NCI-H1436 treated with DMSO at 0.1 percent for 48 hours (cell line): ENCODE data around the gene SYCE3.

ENCODE experiments used
- DNase-seq: peaks from one replicate; lab custom pipeline; 2025; lab: John Stamatoyannopoulos, UW

SYCE3 gene

GRCh38 chr22:50600538-50600937 is 37.8 kb upstream of the SYCE3 start, which contains the start of gene MAPK8IP2:
MAPK8IP2 (plus strand) TSS chr22:50600793; CDS start chr22:50600819, 26 bp downstream.
- DNase-seq: no peak

GRCh38 chr22:50599816-50600455 is 37.2 kb upstream of the SYCE3 start:
- DNase-seq: no peak

- no peak for DNase-seq
These were observed 34.4 kb upstream of the SYCE3 start for GRCh38 chr22:50597097-50597496.

GRCh38 chr22:50595189-50595588 is 32.5 kb upstream of the SYCE3 start:
- no peak for DNase-seq

DNA sequence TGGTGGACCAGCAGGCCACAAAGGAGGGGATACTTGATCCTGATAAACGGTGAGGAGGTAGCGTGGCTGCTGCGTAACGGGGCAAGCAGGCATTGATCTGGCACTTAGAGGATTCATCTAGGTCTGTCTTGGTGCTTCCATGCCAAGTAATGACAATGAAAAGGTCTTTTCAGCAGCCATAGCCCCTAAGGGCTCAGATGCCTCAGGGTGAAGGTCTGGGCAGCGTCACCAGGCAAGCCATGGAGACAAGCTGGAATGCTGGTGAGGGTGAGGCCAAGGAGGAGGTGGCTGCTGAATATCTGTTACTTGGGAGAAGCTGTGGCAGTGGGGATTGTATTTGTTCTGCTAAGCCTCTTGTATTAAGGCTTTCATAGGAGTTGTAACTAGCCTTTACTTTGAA is 24.7 kb upstream of the SYCE3 start:
- no peak for DNase-seq

DNA sequence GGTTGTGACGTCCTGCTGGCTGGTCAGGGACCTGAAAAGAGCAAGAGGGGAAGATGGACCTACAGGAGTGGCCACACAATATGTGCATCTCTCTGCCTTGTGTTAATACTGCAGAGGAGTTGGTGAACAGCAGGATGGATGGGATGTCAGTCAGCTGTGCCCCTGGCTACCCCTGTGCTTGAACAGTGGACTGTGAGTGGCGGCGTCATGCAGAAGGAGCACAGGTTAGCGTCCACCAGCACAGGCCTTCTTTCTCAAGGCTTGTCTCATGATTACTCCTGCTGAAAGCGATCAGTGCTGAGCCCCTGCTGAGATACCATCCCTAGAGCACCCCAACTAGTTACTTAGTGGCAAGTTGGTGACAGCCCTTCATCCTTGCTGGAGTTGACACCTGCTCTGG is 23.7 kb upstream of the SYCE3 start:
- DNase-seq: no peak

DNA sequence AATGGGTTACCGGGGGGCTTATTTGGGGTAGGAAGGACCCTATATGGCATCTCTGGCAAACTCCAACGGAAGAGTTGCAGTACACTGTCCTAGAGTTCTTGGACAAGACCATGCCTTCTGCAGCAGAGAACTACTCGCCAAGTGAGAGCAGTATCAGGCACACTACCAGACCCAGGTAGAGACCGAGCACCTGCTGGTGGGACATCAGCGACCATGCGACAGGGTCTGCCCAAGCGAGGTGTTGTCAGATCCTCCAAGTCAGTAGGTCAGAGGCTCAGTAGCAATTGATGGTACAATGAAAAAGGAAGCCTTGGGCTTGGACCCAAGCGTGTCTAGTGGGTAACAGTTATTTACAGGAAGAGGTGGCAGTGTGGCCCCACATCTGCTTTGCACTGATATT is 23.1 kb upstream of the SYCE3 start:
- DNase-seq: no peak

- no peak for DNase-seq
These were observed 22.5 kb upstream of the SYCE3 start for GRCh38 chr22:50585238-50585637.

DNA sequence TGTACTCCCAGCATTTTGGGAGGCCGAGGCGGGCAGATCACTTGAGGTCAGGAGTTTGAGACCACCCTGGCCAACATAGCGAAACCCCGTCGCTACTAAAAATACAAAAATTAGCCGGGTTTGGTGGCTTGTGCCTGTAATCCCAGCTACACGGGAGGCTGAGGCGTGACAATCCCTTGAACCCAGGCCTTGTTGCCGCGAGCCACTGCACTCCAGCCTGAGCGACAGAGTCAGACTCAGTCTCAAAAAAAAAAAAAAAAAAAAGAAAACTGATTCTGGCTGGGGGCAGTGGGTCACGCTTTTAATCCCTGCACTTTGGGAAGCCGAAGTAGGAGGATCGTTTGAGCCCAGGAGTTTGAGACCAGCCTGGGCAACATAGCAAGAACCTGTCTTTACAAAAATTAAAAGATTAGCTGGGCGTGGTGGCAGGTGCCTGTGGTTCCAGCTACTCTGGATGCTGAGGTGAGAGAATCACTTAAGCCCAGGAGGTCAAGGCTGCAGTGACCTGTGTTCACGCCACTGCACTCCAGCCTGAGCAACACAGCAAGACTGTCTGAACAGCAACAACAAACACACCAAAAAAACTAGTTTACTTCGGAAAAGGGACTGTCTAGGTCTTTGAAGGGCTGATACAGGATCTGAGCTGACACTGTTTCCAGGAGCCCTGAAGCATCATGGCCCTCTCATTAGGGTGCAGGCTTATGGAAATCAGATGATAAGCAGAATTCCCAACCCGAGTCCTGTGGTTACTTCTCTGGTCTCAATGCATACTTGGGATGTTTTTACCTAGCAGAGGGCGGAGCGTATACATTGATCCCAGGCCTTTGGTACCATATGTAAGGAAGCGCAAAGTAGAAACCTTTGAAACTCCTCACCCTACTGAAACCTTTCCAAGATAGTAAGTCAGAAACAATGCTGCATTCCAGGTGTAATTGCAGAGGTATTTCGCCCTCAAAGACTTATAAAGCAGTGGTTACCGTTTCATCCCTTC is 21.7 kb upstream of the SYCE3 start:
- no peak for DNase-seq

DNA sequence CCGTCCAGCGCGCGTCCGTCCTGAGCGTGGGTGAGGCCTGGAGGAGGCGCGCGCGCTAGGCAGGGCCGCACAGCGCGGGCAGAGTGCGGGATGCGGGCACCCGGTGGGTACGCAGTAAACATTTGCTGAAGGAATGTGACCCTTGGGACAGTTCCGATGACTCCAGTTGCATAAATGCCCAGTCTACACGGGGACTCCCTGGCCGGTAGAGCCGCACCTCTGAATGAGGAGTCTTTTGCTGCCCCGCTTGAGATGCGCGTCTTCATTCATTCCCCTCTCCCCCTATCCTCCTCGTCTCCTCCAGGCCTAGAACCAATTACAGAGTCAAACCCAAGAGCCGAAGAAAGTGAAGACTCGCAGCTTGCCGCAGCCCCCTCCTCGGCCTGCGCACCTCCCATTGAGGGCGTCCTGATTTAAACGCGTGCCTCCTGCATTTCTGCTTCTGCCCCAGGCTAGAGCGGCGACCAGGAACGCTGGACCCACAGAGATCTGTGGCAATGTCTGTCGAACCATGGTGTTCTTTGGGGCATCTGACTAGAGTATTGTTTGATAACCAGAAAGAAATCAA is 20.7 kb upstream of the SYCE3 start:
- DNase-seq: no peak

DNA sequence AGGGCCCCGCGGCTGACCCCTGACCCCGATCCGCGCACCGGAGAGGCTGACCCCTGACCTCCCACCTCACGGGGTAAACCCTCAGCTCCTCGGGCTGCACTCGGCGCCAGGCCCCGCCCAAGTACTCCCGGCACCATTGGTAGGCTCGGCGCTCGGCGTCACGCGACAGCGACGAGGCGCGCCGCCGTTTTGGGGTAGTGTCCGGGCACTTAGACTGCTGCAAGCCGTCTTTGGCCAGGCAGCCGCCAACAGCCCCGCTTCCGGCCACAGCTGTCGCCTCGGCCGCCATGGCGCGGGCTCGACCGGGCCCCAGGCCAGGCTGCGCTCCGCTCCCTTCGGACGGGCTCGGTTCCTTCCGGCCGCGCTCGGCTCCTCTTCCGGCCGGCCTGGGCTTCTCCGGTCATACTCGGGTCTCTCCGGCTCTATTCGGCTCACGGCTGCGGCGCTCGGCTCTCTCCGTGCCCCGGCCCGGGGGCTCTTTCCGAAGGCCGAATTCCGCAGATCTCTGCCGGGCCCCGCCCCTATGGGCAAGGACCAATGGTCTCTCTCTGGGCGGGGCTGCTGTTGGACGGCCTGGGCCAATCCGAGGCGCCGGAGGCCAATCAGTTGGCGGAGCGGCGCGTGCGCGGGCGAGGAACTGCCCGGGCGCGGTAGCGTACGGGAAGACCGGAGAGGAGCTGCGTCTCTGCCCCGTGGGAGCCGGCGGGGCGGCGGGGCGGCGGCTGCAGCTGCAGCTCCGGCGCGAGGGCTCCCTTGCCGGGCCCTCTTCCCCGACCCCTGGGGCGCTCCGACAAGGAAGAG is 20.0 kb upstream of the SYCE3 start, which contains the start of gene CHKB:
TSS of gene CHKB (minus strand) at position 357 of the 801 bp plus-strand sequence. CDS start at position 289, 68 bp downstream.
- peak; percentile 93 for DNase-seq

GRCh38 chr22:50581950-50582492 is 19.3 kb upstream of the SYCE3 start:
- no peak for DNase-seq

- DNase-seq: no peak
These were observed 18.6 kb upstream of the SYCE3 start for GRCh38 chr22:50581031-50581949.

DNA sequence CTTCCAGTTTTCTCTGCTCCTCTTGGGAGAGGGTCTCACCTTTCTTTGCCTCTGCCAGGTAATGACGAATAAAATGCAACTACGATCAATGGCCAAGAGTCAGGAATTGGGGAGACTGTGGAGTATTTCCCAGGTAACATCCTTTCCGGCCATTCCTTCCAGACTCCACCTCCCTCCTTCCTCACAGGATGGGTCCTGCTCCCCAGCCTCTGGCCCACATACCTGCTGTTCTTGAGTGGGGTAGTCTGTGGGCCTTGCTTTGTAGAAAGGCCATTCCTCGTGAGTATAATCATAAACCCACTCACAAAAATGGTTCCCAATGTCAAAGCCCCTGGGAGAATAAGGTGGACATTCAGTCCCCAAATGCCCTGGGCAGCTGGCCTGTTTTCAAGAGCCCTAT is 17.0 kb upstream of the SYCE3 start:
- no peak for DNase-seq

DNA sequence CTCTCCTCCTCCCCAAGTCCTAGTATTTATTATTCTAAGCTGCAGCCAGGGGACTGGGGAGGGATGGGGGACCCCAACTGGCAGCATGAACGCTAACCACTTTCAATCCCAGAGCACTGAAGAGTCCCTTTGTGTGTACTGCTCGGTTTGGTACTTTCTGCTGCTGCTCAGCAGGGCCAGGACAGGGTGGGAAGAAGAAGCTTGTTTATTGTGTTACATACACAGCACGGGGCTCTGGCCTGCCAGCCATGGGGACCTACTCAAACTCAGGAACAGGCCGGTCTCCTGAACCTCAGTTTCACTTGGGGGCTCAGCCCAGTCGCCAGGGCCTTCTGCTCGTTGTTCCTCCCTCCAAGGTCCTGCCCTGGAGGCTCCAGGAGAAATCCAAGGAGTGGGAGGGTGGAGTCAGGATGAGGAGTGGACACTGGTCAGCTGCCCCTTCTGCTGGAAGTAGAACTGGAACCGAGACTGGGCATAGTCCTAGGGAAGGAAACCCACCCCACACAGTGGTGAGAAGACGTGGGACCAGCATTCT is 16.1 kb upstream of the SYCE3 start:
- DNase-seq: no peak

DNA sequence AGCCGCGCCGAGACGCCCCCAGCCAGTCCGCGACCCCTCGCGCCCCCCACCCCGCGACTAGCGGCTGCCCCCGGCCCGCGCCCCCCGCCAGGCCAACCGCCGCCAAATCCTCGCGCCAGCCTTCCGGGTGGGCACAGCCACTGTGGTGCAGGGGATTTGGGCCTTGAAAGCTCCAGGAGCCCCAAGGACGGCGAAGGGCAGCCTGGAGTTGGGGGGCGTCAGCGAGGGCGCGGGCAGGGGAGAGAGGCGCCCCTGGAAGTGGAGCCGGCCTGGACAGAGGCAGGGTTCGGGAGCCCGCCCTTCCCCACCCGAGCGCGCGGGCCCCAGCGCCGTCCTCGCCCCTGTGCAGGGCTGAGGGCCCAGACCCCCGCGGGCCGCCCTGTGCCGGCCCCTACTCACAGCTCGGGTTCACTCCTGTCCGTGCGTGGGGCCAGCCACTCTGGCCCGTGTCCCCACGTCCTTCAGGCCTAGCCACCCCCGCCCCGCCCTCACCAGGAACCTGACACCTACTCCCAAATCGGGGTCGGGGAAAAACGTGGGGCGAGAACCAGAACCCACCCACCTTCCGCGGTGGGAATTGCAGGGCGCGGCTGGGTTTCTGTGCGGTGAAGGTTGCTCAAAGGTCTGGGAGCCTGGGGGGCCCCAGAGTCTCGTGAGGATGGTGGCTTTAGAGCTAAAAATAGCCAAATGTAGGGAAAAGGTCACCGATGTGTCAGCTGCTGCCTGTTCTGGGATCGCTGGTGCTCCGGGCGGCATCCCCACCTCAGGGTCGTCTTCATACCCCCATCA is 15.5 kb upstream of the SYCE3 start, which contains the start of gene CPT1B:
TSS of gene CPT1B (minus strand) at position 441 of the 789 bp plus-strand sequence. CDS start 512 bp downstream, outside the sequence.
- no peak for DNase-seq

GRCh38 chr22:50577697-50577986 is 14.9 kb upstream of the SYCE3 start:
- DNase-seq: no peak

DNA sequence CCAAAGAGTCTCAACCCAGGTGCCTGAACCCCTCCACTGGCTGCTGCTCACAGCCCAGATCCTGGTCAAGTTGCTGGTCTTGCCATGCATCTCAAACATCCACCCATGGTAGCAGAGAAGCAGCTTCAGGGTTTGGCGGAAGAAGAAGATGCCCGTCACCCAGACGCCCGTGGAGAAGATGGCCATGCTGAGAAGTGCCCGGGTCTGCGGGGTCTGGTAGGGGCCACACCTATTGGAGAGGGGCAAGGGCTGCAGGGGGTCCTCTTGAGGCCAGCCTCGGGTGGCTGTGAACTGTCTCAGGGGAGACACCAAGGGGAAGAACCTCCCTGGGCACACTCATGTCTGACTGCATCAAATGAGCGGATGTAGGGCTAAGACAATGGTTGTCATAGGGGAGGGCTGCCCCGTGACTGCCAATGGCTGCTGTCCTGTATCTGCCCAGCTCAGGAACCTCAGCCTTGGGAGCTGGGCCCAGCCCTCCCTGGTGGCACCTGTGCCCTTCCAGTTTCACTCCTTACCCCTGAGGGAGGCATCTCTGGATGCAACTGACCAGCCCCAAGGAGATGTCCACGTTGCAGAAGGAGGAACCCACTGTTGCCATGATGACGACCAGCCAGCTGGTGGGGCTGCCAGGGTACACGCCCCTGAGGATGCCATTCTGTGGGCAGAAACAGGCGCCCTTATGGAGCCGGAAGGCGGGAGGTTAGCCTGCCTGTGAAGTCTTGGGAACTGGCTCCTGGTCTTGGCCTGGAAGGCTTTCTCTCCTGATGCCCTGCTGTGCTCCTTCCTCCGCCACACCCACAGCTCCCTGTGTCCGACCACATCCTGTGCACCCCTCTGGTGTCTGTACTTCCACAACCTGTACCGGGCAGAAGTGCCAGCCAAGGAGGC is 14.3 kb upstream of the SYCE3 start:
- DNase-seq: no peak
